Ecto neural progenitor cell (in vitro differentiated cells): ENCODE measurements around the gene CYTL1.
"Not testable (repeated sequence)": the region's sequence is repeated elsewhere in the genome, so short reads cannot be mapped to it uniquely, and the experiment has no call there.

Experiments used
- DNase-seq: peaks from one replicate; pipeline ENCODE4 v3.0.0-alpha.2; 2018; ENCODE audit warnings: low spot score

The CYTL1 gene

DNA sequence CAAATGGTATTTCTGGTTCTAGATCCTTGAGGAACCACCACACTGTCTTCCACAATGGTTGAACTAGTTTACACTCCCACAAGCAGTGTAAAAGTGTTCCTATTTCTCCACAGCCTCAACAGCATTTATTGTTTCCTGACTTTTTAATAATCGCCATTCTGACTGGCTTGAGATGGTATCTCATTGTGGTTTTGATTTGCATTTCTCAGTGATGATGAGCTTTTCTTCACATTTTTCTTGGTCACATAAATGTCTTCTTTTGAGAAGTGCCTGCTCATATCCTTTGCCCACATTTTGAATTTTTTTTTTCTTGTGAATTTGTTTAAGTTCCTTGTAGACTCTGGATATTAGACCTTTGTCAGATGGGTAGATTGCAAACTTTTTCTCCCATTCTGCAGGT, 22.3 kb downstream of the CYTL1 start:
- DNase-seq: not testable (repeated sequence)

DNA sequence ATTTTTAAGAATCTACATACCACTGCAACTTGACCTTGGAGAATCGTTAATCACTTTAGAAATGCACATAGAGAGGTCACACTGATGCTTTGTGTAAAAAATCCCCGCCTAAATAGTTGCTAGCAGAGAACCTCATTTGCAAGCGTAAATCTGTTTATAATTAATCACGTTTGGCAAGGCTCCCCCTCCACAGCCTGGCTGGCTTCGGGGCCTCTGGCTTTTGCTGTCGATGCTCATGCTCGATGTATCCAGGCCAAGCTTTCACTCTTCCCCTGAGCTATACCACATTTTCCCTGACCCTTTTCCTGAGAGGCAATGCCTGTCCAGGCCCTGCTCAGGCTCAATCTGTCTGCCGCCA, 23.4 kb downstream of the CYTL1 start:
- DNase-seq: no peak

GRCh38 chr4:4995103-4995907, 24.0 kb downstream of the CYTL1 start:
- peak; percentile 86 for DNase-seq

DNA sequence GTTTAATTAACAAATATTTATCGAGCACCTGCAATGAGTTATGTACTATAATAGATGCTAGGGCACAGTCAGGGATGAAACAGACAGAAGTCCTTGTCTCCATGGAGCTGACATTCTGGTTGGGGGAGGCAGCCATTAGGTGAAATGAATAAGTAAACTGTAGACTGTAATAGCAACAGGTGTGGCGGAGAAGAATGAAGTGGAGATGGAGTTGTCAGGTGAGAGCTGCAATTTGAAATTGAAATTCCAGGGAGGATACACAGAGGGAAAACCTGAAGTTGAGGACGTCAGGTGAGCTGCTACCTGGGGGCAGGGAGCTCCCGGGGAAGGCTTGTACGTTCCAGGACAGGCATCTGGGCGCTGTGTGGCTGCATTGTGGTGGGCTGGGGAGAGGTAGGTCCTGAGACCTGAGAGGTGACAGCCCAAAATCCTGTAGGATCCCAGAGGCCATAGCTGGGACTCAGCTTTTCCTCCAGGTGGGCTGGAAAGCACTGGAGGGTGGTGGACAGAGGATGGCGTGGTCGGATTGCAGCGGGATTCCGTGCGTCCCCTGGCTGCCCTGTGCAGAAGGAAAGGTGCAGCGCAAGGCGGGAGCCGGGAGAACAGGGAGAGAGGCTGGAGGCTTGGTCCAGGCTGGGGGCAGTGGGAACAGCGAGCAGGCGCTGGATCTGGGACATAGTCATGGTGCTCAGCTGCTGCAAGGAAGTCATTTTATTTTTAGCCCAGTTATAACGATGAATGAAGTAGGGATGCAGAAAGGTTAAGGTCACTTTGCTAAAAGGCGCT, 24.8 kb downstream of the CYTL1 start:
- DNase-seq: no peak

- DNase-seq: no peak
Measured at GRCh38 chr4:4992833-4993232, 26.4 kb downstream of the CYTL1 start.

GRCh38 chr4:4991541-4992099, 27.6 kb downstream of the CYTL1 start:
- no peak for DNase-seq

- DNase-seq: no peak
Measured at GRCh38 chr4:4990857-4991540, 28.3 kb downstream of the CYTL1 start.

GRCh38 chr4:4990329-4990728, 28.9 kb downstream of the CYTL1 start:
- no peak for DNase-seq

DNA sequence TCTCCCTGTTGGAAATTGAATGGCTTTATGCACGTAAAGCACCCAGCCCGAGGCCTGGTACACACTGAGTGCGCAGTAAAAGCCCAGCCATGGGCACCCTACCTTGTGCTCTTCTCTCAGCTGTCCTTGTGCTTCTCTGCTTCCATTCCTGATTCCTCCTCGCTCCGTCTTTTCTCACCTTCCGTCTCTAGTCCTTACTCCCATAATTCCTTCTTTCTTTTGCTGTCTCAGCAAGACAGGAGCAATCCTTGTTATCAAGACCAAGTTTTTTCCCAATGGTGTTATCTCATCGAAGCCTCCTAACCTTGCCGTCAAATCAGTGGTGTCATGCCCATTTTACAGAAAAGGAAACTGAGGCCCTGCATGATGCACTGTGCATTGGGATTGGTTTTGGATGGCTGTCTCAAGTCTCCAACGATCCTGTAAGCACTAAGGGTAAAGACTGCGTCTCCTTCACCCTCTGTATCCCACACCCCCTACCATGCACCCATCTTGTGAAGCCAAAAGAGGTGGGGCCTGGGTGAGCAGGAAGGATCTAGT, 30.1 kb downstream of the CYTL1 start:
- DNase-seq: no peak

DNA sequence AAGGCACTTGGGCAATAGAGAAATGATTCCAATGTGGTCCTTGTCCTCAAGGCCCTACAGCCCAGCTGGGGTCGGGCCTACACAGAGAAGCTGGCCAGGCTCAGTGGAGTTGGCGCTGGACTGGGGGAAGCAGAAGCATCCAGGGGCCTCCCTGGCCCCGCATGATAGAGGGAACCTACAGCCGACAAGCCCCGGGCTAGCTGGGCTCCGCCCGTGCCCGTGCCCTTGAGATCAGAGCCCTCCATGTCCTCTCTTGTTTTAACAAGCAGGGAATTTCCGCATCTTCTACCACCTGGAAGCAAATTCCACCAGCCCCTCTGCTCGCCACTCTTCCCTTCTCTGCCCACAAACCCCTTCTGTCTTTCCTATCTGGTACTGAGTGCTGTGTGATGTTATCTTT, 31.6 kb downstream of the CYTL1 start:
- DNase-seq: no peak

DNA sequence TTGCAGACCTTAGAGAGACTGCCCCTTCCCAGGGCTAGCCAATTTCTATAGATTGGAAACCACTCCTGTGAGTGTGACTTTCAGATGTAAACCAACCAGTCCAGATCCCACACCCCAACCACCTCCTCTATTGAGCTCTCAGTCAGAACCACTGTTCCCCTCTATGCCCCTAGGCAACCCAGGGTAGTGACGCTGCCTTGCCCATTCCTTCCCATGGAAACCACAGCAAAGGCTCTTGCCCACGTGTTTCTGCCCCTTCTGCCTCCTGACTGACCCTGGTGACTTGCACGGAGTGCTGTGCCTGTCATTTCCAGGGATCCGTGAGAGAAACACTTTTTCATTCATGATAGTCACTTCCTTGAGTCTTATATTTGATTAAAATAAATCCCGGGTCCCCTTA, 32.4 kb downstream of the CYTL1 start:
- no peak for DNase-seq

GRCh38 chr4:4985844-4986243, 33.4 kb downstream of the CYTL1 start:
- no peak for DNase-seq

DNA sequence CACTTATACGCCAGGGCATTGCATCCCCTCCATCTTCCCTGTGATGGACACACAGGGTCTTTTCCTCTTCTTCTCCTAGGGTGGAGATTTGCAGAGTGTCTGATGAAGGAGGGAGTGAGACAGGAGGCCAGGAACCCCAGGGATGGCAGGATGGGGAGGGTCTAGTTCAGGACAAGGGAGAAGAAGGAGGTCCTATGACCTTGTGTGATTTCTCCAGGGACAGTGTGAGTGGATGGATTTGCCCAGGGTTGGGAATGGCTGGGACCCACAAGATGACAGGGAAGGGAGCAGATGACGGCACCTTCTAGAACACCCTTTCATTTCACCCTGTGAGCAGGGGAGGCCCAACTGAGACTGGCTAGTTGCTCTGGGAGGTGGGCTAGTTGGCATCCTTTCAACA, 34.2 kb downstream of the CYTL1 start:
- DNase-seq: no peak

DNA sequence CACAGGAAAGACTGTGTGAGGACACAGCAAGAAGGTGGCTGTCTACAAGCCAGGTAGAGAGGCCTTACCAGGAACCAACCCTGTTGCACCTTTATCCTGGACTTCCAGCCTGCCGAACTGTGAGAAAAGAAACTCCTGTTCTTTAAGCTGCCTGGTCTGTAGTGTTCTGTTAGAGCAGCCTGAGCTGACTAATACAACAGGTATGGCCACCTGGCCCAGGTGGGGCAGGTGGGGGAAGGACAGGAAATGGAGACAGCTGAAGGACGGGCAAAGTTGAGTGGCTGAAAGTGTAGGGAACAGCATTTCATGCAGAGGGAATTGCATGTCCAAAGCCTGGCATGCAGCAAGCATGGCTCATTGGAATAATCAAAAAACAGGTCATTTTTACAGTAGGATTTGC, 35.1 kb downstream of the CYTL1 start:
- DNase-seq: no peak

DNA sequence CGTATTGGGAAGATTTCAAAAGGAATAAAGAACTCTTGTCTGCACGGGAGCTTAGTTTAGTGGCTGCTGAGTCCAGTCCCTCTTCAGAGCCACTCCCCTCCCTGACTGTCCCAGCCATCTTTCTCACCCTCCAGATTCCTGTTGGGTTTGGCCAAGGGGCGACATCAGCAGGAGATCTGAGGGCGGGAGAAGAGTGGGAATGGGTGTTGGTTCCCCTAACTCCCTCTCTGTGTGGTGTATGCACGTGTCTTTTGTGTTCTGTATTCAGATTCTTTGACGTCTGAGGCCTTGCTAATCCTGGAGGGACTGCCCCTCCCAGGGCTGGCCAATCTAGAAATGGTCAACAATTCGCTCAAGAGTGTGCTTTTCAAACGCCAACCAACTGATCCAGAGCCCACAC, 37.4 kb downstream of the CYTL1 start:
- no peak for DNase-seq

DNA sequence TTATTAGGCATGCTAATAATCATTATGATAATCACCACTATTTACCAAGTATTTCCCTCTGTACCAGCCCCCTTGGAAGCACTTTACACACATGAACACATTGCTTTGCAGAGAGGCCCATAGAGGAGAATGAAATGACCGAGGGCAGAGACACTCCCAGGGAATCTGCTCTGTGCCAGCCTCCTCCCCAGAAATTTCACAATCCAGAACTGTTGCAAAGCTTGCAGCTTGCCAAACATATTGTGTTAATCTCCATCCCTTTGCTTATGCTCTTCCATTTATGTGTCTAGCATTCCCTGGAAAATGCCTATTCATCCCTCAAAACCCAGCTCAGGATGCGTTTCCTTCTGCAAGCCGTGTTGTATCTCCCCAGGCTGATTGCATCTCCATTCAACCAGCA, 37.8 kb downstream of the CYTL1 start:
- no peak for DNase-seq

- no peak for DNase-seq
Measured at GRCh38 chr4:4980621-4981230, 38.5 kb downstream of the CYTL1 start.

GRCh38 chr4:4979971-4980370, 39.3 kb downstream of the CYTL1 start:
- no peak for DNase-seq

DNA sequence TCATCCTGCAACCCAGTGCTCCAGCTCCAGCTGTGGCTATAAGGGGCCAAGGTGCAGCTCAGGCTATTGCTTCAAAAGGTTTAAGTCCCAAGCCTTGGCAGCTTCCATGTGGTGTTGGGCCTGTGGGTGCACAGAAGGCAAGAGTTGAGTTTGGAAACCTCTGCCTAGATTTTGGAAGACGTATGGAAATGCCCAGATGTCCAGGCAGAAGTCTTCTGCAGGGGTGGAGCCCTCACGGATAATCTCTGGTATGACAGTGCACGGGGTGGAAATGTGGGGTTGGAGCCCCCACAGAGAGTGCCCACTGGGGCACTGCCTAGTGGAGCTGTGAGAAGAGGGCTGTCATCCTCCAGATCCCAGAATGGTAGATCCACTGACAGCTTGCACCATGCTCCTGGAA, 44.5 kb downstream of the CYTL1 start:
- DNase-seq: no peak

DNA sequence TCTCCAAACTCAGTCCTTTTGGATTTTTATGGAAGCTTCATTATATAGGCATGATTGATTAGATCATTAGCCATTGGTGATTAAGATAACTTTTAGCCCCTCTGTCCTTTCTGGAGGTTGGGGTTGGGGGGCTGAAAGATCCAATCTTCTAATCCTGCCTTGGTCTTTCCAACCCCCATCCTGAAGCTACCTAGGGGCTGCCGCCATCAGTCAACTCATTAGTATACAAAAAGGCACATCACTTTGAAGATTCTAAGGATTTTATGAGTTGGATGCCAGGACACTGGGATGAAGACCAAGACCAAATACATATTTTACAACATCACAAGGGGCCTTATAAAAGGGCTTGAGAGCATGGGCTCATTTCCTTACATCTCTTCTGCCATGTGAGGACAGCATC, 47.5 kb downstream of the CYTL1 start:
- DNase-seq: no peak

- DNase-seq: no peak
Measured at GRCh38 chr4:4969298-4969697, 50.0 kb downstream of the CYTL1 start.

DNA sequence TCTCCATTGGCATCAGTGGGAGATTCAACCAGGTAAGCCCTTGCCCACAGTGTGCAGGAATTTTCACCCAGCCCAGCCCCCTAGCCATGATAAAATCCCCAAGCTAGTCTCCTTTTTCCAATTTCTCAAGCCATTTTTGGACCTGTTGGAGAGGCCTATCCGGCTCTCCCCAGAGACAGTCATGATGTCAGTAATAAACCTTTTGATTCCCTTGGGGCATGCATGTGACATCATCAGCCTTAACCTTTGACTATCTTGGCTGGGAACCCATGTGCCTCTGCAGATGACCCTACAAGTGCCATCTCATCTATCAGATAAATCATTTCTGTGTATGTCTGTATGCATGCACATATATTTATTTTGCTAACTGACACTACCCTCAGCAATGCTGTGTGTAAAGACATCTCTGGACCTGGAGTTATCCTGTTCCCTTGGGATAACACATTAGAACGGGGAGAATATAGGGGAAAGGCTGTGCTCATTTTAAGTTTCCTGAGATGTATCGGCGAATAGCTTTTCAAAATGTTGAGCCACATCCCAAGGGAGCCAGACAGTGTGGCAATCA, 51.0 kb downstream of the CYTL1 start:
- no peak for DNase-seq
